ENCODE measurements around the gene TFDP1.

- TF ChIP-seq CTCF (IDR thresholded peaks at IDR 0.05; ENCODE audit: insufficient read depth, low read length), result no peak
- TF ChIP-seq SPI1 (IDR thresholded peaks at IDR 0.05; ENCODE audit: borderline replicate concordance, low read depth), result no peak
- TF ChIP-seq POLR2AphosphoS5 (IDR thresholded peaks at IDR 0.05; ENCODE audit: low read depth), result no peak
These were observed 5.4 kb downstream of the TFDP1 start for GRCh38 chr13:113589961-113590339.

All from HL-60 (cell line).